Measurements from ENCODE around the gene HPD.

The HPD gene

GRCh38 chr12:121810234-121810817 lies 48.3 kb downstream of the HPD start:
- DNase-seq, result no peak

DNA sequence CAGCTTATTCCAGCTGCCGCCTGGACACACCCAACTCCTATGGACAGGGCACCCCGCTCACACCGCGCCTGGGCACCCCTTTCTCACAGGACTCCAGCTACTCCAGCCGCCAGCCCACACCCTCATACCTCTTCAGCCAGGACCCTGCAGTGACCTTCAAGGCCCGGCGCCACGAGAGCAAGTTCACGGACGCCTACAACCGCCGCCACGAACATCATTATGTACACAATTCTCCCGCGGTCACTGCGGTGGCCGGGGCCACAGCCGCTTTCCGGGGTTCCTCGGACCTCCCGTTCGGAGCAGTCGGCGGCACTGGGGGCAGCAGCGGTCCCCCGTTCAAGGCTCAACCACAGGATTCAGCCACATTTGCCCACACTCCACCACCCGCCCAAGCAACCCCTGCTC lies 48.9 kb downstream of the HPD start:
- DNase-seq, result no peak

GRCh38 chr12:121808623-121809022 lies 50.0 kb downstream of the HPD start:
- no peak for DNase-seq

DNA sequence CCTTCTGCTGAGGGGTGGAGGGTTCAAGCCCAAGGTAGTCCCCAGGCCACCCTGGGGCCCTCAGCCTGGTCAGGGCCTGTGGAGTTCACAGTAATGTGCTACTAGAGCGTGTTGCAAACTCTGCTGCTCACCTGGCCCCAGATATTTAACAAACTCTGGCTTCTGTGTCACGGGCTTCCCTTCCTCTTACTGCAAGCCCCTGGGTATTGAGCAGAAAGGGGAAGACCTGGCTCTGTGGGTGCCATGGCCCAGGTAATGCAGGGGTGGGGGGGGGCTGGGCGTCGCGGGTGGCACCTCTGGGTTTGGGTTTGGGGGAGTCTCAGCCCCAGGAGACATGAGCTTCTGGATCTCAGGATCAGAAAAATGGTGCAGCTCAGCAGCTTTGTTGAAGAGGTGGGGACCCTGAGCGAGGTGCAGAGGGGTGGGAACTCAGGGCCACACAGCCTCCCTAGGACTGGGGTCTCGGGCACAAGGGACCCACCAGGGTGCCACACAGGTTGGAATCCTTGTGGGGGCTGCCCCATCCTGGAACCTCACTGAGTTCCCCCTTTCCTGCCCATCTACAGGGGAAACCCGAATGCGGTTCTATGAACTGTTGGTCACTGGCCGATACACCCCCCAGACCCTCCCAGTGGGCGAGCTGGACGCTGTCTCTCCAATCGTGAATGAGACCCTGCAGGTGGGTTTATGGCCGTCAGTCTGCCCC lies 50.9 kb downstream of the HPD start:
- no peak for DNase-seq

DNA sequence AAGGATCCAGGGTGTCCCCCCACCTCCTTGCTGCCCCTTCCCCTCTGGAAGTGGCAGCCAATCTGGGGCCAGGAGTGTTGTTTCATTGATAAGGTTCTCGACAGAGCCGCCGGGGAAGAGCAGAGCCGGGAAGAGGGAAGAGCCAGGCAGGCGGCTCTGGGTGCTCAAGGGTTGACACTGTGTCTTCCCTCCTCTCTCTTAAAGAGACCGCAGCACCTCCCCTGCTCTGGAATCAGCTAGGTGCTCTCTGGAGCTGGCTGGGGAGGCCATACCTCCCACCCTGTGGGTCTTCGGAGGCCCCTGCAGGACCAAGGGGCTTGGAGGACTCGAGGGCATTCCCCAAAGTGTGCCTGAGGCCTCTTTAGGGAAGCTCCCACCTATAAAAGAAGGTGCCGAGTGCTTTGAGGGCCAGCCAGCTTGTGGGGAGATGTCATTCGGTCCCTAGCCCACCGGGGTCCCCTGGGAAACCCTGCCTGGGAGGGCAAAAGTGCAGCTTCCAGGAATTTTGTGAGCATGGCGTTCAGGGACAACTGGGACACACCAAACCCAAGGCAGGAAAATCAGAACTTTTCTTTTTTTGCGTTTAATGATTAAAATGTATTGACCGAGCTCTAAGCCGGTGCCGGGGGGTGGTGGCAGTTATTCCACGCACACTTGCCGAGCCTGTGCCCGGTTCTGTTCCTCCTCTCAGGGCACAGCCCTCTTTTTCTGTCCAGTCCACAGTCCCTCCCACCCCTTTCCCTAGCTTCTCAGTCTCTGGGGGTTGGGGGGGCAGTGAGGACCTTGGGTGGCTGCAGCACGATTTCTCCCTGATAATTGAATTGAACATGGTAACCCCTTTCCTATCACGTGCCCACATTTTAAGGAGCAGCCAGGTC lies 51.9 kb downstream of the HPD start:
- DNase-seq, result peak; percentile 47

GRCh38 chr12:121806009-121806545 lies 52.6 kb downstream of the HPD start:
- no peak for DNase-seq

- peak; percentile 75 for DNase-seq
These were observed 53.3 kb downstream of the HPD start for GRCh38 chr12:121805171-121806008.

DNA sequence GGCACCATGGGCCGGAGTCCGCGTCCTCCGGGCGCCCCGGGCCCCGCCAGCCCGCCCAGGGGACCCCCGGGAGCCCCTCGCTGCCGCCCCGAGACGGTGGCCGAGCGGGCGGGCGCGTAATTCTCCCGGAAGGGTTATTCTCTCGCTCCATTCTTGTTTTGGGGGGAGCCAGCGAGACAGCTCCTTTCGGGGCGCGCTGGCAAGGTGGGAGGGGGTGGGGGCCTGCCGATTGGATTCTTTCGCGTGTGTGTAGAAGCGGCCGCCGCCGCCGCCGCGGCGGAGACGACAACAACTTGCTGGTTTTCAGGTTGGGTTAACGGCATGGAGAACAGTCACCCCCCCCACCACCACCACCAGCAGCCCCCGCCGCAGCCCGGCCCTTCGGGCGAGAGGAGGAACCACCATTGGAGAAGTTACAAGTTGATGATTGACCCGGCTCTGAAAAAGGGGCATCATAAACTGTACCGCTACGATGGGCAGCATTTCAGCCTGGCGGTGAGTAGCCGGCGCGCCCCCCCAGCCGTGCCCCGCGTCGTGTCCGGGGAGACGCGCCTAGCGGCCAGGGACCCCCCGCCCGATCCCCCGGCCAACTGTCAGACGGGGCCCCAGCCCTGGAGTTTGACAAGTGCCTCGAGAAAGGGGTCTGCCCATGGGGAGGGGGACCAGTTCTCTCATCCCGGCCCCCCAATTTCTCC lies 54.1 kb downstream of the HPD start:
- peak; percentile 63 for DNase-seq

- DNase-seq, result peak; percentile 64
These were observed 54.7 kb downstream of the HPD start, which contains the start of gene SETD1B for GRCh38 chr12:121803861-121804416. SETD1B (plus strand) TSS chr12:121804009; CDS start chr12:121804738, 729 bp downstream.

DNA sequence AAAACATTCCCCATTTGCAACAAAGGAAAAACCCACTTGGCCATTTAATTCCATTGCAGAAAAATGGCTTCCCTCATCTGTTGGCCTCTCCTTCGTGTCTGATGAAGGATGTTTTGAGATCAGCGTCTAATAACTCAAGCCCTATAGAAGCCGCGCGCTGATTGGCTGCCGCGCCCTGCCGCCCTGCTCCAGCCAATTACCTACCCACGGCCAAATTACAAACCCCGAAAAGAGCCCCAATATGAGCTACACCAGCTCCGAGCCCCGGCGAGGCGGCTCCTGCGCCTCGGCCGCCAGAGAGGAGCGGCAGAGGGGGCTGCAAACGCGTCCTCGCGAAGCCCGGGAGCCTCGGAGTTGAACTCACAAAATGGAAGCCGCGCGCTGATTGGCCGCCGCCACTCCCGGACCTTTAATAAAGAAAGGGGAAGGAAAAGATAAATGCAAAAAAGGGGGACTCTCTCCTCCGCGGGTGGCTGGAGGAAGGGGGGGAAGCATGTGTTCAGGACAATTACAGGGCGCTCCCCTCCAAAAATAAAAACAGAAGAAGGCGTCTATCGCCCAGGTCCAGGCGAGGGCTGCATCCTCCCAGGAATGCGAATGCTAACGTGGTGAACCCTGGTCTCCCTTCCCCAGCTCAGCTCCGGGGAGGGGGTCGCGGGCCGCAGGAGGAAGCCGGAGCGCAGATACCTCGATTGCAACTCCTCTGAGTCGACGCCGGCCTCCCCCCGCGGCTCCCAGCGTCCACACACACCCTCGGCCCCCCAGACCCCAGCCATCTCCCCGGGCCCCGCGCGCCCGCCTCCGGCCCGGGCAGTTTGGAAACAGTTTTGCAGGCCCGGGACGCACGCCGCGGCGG lies 55.6 kb downstream of the HPD start:
- DNase-seq, result peak; percentile 99

DNA sequence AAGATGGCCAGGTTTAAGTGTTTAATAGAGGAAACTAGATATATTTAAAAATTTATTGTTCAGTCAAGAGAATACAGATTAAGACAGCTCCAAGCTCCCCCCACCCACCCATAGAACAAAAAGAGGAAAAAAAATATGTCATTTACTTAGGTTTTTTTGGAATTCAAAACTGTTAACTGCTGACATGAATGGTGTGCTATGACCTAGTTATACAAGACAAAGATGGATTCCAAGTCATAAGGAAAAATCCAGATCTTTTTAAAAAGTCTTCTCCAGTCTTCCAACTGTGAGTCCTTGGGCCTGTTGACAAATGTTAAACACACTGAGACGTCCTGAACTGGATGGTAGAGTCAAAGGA lies 56.2 kb downstream of the HPD start:
- no peak for DNase-seq

DNA sequence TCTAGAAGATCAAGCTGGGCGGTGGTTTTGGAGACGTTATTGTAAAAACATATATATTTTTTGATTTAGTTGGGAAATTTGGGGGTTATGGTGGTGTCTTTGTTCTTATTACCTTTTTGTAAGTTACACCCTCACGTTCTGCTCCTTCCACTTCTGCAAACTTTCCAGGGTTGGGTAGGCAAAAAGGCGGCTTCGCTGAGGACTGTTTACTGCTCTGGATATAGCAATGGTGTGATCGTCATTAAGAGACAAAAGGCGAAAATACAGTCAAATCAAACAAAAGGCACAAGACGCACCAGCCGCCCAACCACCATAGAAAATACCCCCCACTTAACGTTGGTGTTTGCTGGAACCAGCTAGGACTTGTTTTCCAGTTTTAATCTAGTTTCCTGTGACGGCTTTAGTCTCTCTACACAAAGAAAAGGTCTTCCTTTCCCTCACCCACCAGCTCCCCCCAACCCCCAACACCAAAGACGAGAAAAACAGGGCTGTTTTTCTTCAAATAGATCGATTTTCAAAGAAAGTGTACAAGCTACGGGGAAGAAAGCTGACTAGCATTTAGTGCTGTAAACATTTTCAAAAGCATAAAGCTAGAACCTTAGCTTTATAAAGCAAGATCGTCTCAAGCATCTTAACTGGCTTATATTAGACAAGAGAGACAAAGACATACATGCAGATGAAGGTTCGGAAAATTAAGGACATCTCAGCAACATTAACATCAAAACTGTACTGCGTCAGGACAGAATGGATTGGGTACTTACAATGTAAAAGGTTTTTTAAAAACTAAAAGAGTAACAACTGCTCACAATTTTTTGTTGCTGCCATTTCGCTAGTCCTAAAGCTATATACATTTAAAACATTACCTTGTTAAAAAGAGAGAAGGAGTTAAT lies 56.8 kb downstream of the HPD start:
- DNase-seq, result peak; percentile 59

- peak; percentile 85 for DNase-seq
These were observed 57.7 kb downstream of the HPD start for GRCh38 chr12:121800694-121801594.

DNA sequence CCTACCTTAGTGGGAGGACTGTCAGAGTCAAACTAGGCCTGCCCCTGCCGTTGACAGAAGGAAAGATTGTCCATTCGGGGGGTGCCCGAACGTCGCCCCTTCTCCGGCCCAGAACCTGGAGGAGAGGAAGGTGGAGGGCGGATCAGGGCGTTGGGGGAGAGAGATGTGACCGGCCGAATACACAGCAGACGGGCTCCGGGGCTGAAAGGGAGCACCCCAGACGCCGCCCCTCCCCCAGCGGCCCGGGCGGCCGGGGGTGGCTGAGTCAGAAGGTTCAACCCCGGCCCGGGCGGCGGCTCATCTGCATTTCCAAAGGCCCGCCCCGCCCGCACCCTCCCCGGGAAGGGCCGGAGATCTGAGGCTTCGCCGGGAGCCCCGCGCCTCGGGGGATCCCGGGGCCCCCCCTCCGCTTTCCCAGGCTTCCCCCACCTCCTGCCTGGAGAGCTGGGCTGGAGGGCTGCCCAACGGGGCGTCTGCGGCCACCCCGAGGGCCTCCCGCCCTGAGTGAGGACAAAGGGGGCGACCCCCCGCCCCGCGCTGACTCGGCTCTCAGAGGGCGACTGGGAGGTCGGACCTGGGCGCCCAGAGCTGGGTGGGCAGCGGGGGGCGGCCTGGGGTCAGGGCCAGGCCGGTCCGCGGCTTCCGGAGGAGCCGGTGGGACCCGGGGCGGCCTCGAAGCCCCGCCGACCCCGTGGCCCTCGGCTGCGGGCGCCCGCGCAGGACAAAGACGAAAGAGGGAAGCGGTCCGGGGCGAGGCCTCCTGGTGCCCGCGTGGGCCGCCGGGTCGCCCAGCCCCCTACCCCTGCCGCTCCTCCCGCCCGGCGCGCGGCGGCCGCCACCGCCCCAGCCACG lies 58.6 kb downstream of the HPD start:
- peak; percentile 88 for DNase-seq

DNA sequence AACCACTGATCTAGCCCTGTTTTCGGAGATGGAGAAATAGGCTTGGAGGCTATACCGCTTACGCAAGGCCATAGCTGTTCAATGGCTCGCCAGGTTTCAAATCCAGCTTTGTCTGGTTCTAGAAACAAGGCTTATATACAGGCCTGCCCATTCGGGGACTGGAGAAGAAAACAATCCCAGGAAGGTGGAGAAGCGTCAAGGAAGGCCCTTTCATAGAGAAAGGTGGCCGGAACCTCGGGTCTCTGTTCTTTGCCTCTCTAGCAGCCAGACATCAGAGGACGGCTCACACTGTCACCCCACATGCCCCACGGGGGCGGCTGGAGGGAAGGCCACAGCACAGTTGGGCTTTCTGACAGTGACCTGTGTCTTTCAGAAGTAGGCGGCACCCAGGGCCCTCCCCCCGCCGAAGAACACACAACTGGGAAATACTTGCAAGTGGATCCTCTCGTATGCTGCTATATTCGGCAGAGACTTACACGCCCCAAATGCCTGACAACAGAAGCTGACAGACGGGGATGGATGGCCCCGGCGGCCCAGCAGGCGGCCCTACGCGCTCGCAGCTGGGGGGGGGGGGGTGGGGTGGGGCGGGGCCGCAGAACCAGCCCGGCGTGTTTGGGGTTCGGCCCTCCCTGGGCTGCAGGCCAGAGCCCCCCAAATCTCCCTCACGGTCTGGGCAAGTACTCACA lies 59.4 kb downstream of the HPD start:
- peak; percentile 73 for DNase-seq

GRCh38 chr12:121798787-121799155 lies 59.9 kb downstream of the HPD start:
- no peak for DNase-seq
